GM21723 (cell line): Measurements from ENCODE around the gene EIF5A2.
"Not testable (repeated sequence)": the region's sequence is repeated elsewhere in the genome, so short reads cannot be mapped to it uniquely, and the experiment has no call there.

Experiments
- ATAC-seq: cut with Tn5 transposase; IDR thresholded peaks from one replicate; pipeline ENCODE4 v1.9.1; 2021; ENCODE audit warnings: mild to moderate bottlenecking, moderate library complexity; ENCODE audit not compliant: unreplicated experiment

The EIF5A2 gene

DNA sequence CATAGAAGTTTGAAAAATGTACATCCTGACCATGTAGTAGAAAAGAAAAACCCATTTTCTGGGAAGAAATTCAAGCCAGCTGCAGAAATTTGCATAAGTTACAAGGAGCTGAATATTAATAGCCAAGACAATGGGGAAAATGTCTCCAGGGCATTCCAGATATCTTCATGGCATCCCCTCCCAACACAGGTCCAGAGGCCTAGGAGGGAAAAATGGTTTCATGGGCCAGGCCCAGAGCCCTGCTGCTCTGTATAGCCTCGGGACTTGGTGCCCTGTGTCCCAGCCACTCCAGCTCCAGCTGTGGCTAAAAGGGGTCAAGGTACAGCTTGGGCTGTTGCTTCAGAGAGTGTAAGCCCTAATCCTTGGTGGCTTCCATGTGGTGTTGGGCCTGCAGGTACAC, 11.2 kb downstream of the EIF5A2 start:
- ATAC-seq: not testable (repeated sequence)

DNA sequence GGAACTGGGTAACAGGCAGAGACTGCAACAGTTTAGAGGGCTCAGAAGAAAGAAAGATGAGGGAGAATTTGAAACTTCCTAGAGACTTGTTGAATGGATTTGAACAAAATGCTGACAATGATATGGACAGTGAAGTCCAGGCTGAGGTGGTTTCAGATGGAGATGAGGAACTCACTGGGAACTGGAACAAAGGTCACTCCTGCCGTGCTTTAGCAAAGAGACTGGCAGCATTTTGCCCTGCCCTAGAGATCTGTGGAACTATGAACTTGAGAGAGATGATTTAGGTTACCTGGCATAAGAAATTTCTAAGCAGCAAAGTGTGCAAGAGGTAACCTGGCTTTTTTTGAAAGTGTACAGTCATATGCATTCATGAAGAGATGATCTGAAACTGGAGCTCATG, 11.7 kb downstream of the EIF5A2 start:
- ATAC-seq: no peak

DNA sequence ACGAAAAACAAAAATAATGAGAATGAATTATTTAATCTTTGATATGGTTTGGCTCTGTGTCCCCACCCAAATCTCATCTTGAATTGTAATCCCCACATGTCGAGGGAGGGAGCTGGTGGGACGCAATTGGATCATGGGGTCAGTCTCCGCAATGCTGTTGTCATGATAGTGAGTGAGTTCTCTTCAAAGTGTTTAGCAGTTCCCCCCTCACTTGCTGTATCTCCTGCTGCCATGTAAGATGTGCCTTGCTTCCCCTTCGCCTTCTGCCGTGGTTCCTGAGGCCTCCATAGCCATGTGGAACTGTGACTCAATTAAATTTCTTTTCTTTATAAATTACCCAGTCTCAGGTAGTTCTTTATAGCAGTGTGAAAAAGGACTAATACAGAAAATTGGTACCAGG, 12.1 kb downstream of the EIF5A2 start:
- ATAC-seq: not testable (repeated sequence)

DNA sequence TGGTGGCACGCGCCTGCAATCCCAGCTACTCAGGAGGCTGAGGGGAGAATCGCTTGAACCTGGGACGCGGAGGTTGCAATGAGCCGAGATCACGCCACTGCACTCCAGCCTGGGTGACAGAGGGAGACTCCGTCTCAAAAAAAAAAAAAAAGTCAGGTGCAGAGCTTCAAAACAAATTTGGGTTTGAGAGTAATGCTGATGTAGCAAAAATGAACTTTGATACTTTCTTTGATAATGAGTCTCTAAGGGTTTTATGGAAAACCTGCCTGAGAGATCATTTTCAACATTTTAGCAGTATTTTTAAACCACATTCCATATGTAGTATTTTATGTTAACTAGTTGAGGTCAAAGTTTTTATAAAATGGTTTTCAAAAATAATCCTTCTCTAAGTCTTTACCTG, 14.5 kb downstream of the EIF5A2 start:
- ATAC-seq: no peak

DNA sequence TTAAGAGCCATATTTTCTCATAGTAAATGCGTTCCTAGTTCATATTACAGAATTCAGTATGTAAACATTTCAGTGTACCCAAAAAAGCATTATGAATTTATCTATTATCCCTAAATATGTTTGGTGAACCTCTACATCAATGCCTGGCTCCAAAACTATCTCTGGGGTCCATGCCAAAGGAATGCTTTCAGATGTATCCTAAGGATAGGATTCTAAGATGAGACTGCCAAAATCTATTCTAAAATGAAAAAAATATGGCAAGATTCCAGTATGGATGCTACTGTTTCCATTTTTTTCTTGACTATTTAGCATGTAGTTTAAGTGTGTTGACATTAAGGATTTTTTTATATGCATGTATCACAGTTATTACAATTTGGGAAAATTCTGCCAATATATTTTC, 18.8 kb downstream of the EIF5A2 start:
- no peak for ATAC-seq

DNA sequence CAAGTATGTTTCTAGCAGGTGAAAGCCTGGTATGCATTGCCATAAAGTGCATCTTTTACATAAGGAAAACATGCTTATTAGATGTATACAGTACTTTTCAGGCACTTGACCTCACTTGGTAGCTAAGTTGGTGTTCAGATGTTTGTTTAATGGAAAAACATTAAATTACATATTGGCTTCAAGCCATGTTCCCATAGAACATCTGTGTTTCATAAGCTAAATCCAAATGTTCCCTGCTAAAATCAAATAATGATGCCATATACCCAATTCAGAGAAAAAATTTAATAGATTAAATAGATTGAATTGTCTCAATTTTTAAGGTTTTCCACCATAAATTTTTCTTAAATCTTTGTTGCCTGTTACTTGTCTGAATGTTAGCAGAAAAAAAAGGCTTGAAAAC, 19.3 kb downstream of the EIF5A2 start:
- no peak for ATAC-seq

DNA sequence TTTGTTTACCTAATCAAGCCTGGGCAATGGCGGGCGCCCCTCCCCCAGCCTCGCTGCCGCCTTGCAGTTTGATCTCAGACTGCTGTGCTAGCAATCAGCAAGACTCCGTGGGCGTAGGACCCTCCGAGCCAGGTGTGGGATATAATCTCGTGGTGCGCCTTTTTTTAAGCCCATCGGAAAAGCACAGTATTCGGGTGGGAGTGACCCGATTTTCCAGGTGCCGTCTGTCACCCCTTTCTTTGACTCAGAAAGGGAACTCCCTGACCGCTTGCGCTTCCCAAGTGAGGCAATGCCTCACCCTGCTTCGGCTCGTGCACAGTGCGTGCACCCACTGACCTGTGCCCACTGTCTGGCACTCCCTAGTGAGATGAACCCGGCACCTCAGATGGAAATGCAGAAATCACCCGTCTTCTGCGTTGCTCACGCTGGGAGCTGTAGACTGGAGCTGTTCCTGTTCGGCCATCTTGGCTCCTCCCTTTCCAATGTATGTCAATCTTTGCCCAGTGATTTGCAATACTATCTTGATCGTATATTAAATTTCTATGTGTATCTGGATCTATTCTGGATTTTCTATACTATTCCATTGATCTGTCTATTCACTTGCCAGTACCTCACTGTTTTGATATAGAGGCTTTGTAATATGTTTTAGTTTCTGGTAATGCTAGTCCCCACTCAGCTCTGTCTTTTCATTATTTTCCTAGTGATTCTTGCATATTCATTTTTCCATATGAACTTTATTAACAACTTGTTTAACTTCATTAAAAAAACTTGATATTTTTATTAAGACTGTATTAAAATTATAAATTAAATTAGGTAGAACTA, 24.1 kb downstream of the EIF5A2 start:
- ATAC-seq: not testable (repeated sequence)

DNA sequence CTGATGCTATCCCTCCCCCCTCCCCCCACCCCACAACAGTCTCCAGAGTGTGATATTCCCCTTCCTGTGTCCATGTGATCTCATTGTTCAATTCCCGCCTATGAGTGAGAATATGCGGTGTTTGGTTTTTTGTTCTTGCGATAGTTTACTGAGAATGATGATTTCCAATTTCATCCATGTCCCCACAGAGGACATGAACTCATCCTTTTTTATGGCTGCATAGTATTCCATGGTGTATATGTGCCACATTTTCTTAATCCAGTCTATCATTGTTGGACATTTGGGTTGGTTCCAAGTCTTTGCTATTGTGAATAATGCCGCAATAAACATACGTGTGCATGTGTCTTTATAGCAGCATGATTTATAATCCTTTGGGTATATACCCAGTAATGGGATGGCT, 29.7 kb downstream of the EIF5A2 start:
- ATAC-seq: not testable (repeated sequence)

DNA sequence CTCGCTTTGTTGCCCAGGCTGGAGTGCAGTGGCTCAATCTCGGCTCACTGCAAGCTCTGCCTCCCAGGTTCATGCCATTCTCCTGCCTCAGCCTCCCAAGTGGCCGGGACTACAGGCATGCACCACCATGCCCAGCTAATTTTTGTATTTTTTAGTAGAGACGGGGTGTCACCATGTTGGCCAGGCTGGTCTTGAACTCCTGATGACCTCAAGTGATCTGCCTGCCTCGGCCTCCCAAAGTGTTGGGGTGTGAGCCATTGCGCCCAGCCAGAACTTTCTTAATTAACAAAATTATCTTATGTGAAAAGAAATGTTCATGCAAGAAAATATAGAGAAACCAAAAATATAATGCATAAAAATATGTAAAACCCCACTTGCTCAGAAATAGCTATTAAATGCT, 31.1 kb downstream of the EIF5A2 start:
- not testable (repeated sequence) for ATAC-seq

DNA sequence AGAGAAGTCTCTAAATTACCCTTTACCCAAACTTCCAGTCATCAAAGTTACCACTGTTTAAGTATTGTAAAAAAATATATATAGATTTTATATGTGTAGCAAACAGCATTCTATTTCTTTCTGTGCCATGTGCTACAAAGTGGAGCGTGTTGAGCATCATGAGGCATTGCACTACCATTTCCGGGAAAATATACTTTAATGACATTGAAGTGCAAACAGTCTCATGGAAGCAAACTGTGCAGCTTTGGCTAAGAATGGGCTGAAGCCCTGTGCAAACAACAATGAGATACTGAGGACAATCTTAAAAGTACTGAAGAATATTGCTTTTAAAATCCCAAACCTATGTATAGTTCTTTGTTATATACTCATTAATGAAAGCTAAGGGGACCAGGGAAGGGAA, 31.9 kb downstream of the EIF5A2 start:
- no peak for ATAC-seq

DNA sequence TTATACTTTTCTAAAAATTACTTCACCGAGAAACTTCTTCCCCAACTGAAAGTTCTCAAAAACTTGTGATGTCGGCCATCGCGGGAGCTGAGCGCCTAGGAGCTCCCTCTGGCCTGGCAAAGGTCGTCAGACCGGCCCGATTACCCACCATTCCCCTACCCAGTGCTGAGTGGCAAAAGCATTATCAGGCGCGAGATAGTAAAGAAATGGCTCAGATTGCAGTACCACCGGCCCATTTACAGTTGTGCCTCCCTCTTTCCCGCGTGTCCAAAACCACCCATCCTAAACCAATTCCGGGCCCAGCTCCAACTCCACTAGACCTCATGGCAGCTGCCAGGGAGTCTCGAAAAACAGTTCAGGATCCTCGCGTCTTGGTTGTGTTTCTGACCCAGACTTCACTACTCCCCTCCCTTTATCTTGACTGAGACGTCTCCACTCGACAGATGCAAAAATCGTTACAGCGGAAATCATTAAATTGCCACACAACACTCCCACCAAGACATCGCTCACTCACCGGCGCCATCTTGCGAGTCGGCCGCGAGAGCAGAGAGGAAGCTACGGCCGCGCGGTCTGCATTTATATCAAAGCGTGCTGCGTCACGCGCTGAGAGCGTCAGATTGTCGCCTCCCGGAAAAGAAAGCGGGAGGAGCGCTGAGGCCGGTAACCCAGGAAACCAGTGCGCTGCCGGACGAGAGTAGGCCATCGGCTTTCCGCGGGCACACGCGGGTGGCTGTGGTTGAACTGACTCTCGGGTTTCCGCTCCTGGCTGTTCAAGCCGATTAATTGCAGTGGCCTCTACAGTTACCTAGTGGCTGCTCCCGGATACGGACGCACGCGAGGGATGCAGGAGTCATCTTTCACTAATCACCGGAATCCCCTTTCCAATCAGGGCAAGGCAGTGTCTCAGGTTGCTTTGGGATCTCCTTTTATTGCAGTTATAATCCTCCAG, 38.5 kb downstream of the EIF5A2 start, which contains the start of gene RPL22L1:
RPL22L1 (minus strand) TSS at position 551 of the 949 bp plus-strand sequence; CDS start at position 523, 28 bp downstream.
- peak; percentile 98 for ATAC-seq

DNA sequence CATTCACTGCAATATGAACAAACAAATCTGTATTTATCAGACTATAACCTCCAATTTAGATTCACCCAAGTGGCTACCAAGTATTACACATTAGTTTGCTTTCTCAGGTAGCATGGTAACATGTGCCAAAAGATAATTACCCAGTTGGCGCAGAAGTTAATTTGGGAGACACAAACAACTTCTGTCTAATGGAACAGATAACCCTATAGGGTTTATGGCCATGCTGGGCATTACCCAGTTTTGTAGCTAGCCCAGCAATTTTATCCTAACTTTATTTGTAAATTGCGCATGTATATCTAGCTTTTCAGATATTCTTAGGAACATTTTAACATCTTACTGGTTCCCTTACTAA, 39.2 kb downstream of the EIF5A2 start:
- ATAC-seq: no peak

DNA sequence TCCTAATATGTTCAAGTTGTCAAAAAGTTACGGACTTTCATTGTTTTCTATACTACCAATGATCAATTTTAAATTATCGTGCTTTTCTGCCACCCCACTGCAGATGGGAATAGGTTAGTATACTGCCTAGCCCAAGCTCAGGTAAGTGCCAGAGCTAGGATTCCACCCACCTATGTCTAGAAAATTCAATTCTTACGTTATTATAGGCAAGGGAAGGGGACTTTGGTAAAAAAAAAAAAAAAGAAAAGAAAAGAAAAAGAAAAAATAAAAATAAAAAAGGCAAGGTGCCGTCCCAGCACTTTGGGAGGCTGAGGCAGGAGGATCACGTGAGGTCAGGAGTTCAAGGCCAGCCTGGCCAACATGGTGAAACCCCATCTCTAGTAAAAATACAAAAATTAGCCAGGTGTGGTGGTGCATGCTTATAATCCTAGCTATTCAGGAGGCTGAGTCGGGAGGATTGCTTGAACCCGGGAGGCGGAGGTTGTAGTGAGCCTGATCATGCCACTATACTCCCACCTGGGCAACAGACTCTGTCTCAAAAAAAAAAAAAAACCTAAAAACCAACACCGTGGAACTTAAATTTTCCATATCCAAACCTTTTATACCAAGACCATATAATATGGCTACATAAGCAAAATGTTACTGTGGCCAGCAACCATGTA, 39.7 kb downstream of the EIF5A2 start:
- no peak for ATAC-seq

DNA sequence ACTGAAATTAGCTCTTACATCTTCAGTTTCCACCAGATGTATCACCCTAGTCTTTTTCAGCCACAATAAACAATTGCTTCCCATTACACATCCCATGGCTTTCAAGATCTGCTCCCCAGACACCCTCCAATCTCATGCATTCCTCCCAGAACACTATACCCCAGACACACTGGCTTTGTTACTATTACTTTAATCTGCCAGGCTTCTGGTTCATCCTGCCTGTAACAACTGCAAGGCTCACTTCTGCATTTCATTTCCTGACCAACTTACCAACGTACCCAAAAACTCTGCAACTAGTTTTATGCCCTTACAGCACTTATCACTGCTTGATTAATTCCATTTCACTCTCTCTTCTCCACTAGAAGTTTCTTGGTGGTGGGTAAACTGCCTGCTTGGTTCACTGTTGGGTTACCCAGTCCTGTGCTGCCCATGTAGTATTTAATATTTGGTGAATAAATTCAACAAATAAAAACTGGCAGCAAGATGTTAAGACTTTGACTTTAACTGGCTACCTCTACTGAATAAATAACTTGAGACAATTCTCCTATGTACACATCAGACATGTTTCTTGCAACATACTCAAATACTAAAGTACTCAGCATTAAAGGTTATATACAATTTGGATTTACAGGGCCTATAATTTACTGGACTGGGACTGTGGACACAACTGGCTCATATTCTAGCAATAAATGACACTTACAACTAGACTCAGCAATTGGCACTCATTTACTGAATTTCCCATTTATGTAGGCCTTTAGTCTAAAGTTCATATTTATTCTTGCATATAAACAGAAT, 41.1 kb downstream of the EIF5A2 start:
- no peak for ATAC-seq

DNA sequence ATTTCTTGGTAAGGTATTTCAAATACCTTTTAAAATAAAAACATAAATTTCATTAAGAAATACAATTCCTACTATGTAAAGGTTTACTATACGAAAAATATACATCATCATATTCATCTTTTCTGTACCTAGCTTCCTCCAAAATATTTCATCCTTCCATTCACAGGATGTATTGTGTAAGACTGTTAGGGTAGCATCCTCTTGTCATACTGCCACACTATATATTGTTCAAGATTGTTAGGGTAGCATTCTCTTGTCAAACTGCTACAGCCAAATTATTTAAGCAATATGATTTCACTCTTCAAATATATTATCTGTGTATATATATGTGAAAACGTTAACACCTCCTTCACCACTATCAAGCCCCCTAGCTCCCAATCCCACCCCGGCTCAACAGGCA, 41.9 kb downstream of the EIF5A2 start:
- no peak for ATAC-seq

DNA sequence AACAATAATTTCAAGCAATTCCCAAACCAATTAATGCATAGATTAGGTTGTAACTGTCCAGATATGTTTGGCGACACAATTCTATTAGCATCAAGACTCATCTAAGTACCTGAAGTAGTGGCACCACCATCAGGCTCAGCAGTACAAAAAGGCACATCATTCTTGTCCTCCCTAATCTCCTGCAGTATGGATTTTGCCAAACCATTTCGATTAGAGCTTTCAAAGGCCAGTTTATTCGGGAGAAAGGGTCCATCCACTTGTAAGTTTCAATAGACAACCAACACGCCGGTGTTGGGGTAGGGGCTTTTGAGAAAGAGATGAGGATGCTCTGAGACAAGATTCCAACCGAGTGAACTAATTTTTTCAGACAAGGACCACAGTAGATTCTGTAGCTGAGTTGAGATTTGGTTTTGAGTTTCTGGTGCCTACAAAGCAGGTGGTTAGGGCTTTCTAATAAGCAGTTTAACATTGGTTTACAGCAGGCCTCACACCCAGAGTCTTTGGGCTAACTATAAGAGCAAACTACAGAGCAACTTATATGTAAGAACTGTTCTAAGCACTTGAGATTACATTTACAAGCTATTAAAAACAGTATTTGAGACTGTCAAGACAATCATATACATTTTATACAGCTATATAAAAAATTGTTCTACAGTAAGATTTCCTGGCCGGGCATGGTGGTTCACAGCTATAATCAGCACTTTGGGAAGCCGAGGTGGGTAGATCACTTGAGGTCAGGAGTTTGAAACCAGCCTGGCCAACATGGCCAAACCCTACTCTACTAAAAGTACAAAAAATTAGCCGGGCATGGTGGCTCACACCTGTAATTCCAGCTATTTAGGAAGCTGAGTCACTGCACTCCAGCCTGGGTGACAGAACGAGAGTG, 43.0 kb downstream of the EIF5A2 start:
- no peak for ATAC-seq

DNA sequence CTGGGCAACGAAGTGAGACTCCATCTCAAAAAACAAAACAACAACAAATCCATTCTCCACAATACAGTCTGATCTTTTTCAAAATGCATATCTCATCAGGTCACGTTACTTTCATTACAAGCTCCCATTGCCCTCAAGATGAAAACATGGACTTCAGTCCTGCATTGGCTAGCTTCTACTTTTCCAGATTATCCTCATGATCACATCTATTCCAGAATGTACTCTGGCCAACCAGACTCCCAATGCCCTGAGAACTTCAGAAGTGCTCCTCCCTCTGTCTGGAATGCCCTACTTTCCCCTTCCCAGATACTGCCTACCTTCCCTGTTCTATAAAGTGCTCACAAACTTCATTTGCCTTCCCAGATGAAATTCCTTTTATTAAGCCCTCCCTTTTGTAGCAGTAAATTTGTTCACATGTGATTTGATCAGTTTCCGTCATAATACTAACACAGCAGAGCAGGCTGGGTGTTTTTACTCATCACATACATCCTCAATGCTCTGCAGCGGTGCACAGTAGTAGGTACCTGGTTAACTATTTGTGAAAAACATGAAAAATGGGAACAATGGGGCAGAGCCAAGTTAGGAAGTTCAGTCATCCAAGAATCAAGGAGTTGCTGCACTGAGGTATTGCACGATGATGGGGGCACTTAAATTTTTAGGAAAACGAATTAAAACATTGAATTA, 43.8 kb downstream of the EIF5A2 start:
- no peak for ATAC-seq

DNA sequence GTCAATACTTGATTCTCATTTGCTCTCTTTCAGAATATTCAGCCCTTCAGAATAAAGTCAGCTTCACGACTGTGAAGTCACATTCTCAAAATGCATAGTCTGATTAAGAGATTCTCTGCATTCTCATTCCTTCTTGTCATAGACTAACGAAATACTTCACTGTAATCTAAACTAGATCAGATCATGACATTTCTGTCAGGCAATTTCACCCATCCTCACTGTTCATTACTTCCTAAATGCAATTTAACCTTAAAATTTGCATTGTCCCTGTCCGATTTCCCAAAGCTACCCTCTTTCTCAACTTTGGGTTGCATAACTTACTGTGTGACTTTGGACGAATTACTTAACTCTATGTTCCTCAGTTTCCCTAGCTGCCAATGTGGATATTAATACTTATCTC, 44.6 kb downstream of the EIF5A2 start:
- ATAC-seq: no peak
